ENCODE data around the gene RPL12. TPM values are rescaled to one million over a fixed set of nuclear protein-coding genes. Genes with fewer than 3 reads are reported as not detected.

RPL12 gene
- total and polyA plus RNA-seq, 2 donors (not counting 1 experiment from before 2014, with no cell fraction given), result 1,334 to 3,459 TPM

DNA sequence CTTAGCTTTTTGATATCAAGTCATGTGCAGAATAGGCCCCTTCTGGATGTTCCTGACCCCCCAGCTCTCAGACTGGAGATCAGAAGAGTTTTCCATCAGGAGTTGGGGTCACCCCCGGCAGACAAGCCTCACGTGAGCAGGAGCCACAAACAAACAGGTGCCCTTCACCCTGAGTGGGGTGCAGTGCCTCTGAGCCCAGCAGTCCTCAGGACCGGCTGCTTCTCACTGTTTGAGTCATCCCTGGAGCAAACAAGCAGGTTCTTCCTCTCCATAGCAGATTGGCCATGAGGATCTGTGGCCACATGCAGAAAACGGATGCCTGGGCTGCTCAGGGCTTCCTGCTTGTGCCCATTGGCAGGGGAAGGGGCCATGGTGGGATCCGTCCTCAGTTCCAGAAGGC, 47.1 kb upstream of the RPL12 start:
- Histone ChIP-seq H4K20me1 (ENCODE audit: control insufficient read depth, insufficient read depth, low read length, poor library complexity, severe bottlenecking) (no peaks in the 10 kb centered on the region), H3K36me3 (replicated peaks in 1 of 2; ENCODE audit: control extremely low read depth in 1 of 2, control insufficient read depth in 1 of 2, extremely low read depth in 1 of 2, insufficient read depth in 2 of 2, low read length in 1 of 2) (peaks cover 0 to 38% of the 10 kb centered on the region in 2 experiments), H3K27me3 (replicated peaks in 1 of 4; ENCODE audit: control extremely low read depth in 1 of 4, control insufficient read depth in 3 of 4, insufficient read depth in 4 of 4, low read length in 3 of 4) (no peaks in the 10 kb centered on the region), H3K4me2 (replicated peaks; ENCODE audit: low read depth, low read length, poor library complexity, severe bottlenecking) (no peak overlapping the region), H3K4me3 (ENCODE audit: control extremely low read depth in 1 of 5, extremely low read depth in 1 of 5, insufficient read depth in 1 of 5, low read depth in 2 of 5, low read length in 4 of 5) (no peak overlapping the region), H3K79me2 (ENCODE audit: control insufficient read depth, insufficient read depth, low read length) (no peaks in the 10 kb centered on the region), H3K9me3 (ENCODE audit: control extremely low read depth in 1 of 3, control insufficient read depth in 2 of 3, insufficient read depth in 1 of 3, low read length in 2 of 3) (no peaks in the 10 kb centered on the region), H2AFZ (ENCODE audit: insufficient read depth, low read depth, low read length, poor library complexity, severe bottlenecking) (no peak overlapping the region), H3K9ac (ENCODE audit: low read length) (no peak overlapping the region), H3K4me1 (ENCODE audit: control insufficient read depth in 2 of 2, insufficient read depth in 2 of 2, low read length in 2 of 2) (no peaks in the 10 kb centered on the region), H3K27ac (ENCODE audit: low read length in 2 of 2) (no peak overlapping the region)
- ChIA-PET CTCF (no interaction called here), POLR2A (no interaction called here)
- TF ChIP-seq CTCF (IDR thresholded peaks at IDR 0.05) (no peak), EZH2 (IDR thresholded peaks at IDR 0.05; ENCODE audit: borderline replicate concordance, insufficient read depth, low read depth, low read length, poor library complexity, severe bottlenecking) (no peak)
- Mint-ChIP-seq H3K4me1 (no peaks in the 10 kb centered on the region), H3K4me3 (no peak overlapping the region), H3K27me3 (no peaks in the 10 kb centered on the region), H3K9me3 (ENCODE audit: insufficient read depth) (no peaks in the 10 kb centered on the region), H3K27ac (no peak overlapping the region)
- intact Hi-C loops (cut with micrococcal nuclease), result no loop called here
- 92% methylated on average over 3 of the region's 5 CpGs for WGBS (ENCODE audit: insufficient coverage)
- DNase-seq (no peak), ATAC-seq (ENCODE audit: low read depth) (no peak)

- Histone ChIP-seq H3K27ac (ENCODE audit: low read length in 2 of 2) (no peak overlapping the region), H3K36me3 (replicated peaks in 1 of 2; ENCODE audit: control extremely low read depth in 1 of 2, control insufficient read depth in 1 of 2, extremely low read depth in 1 of 2, insufficient read depth in 2 of 2, low read length in 1 of 2) (peaks cover 0 to 40% of the 10 kb centered on the region in 2 experiments), H2AFZ (ENCODE audit: insufficient read depth, low read depth, low read length, poor library complexity, severe bottlenecking) (no peak overlapping the region), H3K9me3 (ENCODE audit: control extremely low read depth in 1 of 3, control insufficient read depth in 2 of 3, insufficient read depth in 1 of 3, low read length in 2 of 3) (no peaks in the 10 kb centered on the region), H3K79me2 (ENCODE audit: control insufficient read depth, insufficient read depth, low read length) (no peaks in the 10 kb centered on the region), H3K27me3 (replicated peaks in 1 of 4; ENCODE audit: control extremely low read depth in 1 of 4, control insufficient read depth in 3 of 4, insufficient read depth in 4 of 4, low read length in 3 of 4) (no peaks in the 10 kb centered on the region), H3K4me3 (ENCODE audit: control extremely low read depth in 1 of 5, extremely low read depth in 1 of 5, insufficient read depth in 1 of 5, low read depth in 2 of 5, low read length in 4 of 5) (no peak overlapping the region), H3K4me1 (ENCODE audit: control insufficient read depth in 2 of 2, insufficient read depth in 2 of 2, low read length in 2 of 2) (no peaks in the 10 kb centered on the region), H3K9ac (ENCODE audit: low read length) (no peak overlapping the region), H3K4me2 (replicated peaks; ENCODE audit: low read depth, low read length, poor library complexity, severe bottlenecking) (no peak overlapping the region), H4K20me1 (ENCODE audit: control insufficient read depth, insufficient read depth, low read length, poor library complexity, severe bottlenecking) (no peaks in the 10 kb centered on the region)
- DNase-seq (no peak), ATAC-seq (ENCODE audit: low read depth) (no peak)
- ChIA-PET CTCF (interaction anchor here (0.6 kb wide), 1 partner anchor 299 kb away, joined by 3 read pairs; no protein-coding TSS in a partner anchor), POLR2A (no interaction called here)
- WGBS (ENCODE audit: insufficient coverage), result 100% methylated on average over 11 of the region's 13 CpGs
- no peaks in the 10 kb centered on the region for H3K4me1 Mint-ChIP-seq
- intact Hi-C loops (cut with micrococcal nuclease), result no loop called here
- TF ChIP-seq EZH2 (IDR thresholded peaks at IDR 0.05; ENCODE audit: borderline replicate concordance, insufficient read depth, low read depth, low read length, poor library complexity, severe bottlenecking) (no peak), CTCF (IDR thresholded peaks at IDR 0.05) (no peak)
- no peaks in the 10 kb centered on the region for H3K27me3 Mint-ChIP-seq
- H3K27ac Mint-ChIP-seq, result no peak overlapping the region
- H3K4me3 Mint-ChIP-seq, result no peak overlapping the region
- no peaks in the 10 kb centered on the region for H3K9me3 Mint-ChIP-seq (ENCODE audit: insufficient read depth)
Measured at GRCh38 chr9:127497656-127498290, 46.6 kb upstream of the RPL12 start.
